ENCODE measurements around the gene CD2. TPM values are rescaled to one million over a fixed set of nuclear protein-coding genes. Genes with fewer than 3 reads are reported as not detected.

CD2 gene
- total RNA-seq, 1 donor from 2014 or later: 8.3 TPM

- Histone ChIP-seq H3K9me3 (no peaks in the 10 kb centered on the region), H3K4me1 (peaks cover 17% of the 10 kb centered on the region), H3K36me3 (no peaks in the 10 kb centered on the region), H3K4me3 (no peak overlapping the region), H3K27me3 (no peaks in the 10 kb centered on the region), H3K27ac (no peak overlapping the region)
- TF ChIP-seq POLR2A (IDR thresholded peaks at IDR 0.05) (no peak), CTCF (IDR thresholded peaks at IDR 0.05) (no peak), POLR2AphosphoS5 (IDR thresholded peaks at IDR 0.05; ENCODE audit: insufficient read depth in 1 of 2, low read depth in 1 of 2) (no peak)
- intact Hi-C loops (cut with DNase I): no loop called here
- DNase-seq (ENCODE audit: extremely low spot score in 2 of 2): peak in 1 of 2 donors; percentile 65
Measured at GRCh38 chr1:116710420-116711262, 43.6 kb upstream of the CD2 start.

GRCh38 chr1:116711263-116711840 is 42.9 kb upstream of the CD2 start:
- intact Hi-C loops (cut with DNase I): no loop called here
- Histone ChIP-seq H3K4me3 (no peak overlapping the region), H3K4me1 (peaks cover 17% of the 10 kb centered on the region), H3K9me3 (no peaks in the 10 kb centered on the region), H3K27me3 (no peaks in the 10 kb centered on the region), H3K27ac (no peak overlapping the region), H3K36me3 (no peaks in the 10 kb centered on the region)
- DNase-seq (ENCODE audit: extremely low spot score in 2 of 2): peak in 1 of 2 donors; percentile 64
- TF ChIP-seq POLR2AphosphoS5 (IDR thresholded peaks at IDR 0.05; ENCODE audit: insufficient read depth in 1 of 2, low read depth in 1 of 2) (no peak), CTCF (IDR thresholded peaks at IDR 0.05) (no peak), POLR2A (IDR thresholded peaks at IDR 0.05) (no peak)

- no peaks in the 10 kb centered on the region for H3K27me3 ChIP-seq
- H3K9me3 ChIP-seq: no peaks in the 10 kb centered on the region
- no peak overlapping the region for H3K27ac ChIP-seq
- no peaks in the 10 kb centered on the region for H3K36me3 ChIP-seq
- peak in 1 of 2 donors; percentile 60 for DNase-seq (ENCODE audit: extremely low spot score in 2 of 2)
- H3K4me3 ChIP-seq: no peak overlapping the region
- H3K4me1 ChIP-seq: peaks cover 17% of the 10 kb centered on the region
- TF ChIP-seq POLR2AphosphoS5 (IDR thresholded peaks at IDR 0.05; ENCODE audit: insufficient read depth in 1 of 2, low read depth in 1 of 2) (no peak), POLR2A (IDR thresholded peaks at IDR 0.05) (no peak), CTCF (IDR thresholded peaks at IDR 0.05) (no peak)
- intact Hi-C loops (cut with DNase I): no loop called here
Measured at GRCh38 chr1:116712510-116712909, 41.7 kb upstream of the CD2 start.

- no peaks in the 10 kb centered on the region for H3K27me3 ChIP-seq
- DNase-seq (ENCODE audit: extremely low spot score in 2 of 2): peak in 1 of 2 donors; percentile 56
- no peak overlapping the region for H3K4me3 ChIP-seq
- peaks cover 17% of the 10 kb centered on the region for H3K4me1 ChIP-seq
- intact Hi-C loops (cut with DNase I): no loop called here
- no peaks in the 10 kb centered on the region for H3K9me3 ChIP-seq
- no peak overlapping the region for H3K27ac ChIP-seq
- TF ChIP-seq POLR2A (IDR thresholded peaks at IDR 0.05) (no peak), CTCF (IDR thresholded peaks at IDR 0.05) (no peak), POLR2AphosphoS5 (IDR thresholded peaks at IDR 0.05; ENCODE audit: insufficient read depth in 1 of 2, low read depth in 1 of 2) (no peak)
- H3K36me3 ChIP-seq: no peaks in the 10 kb centered on the region
Measured at GRCh38 chr1:116713474-116713873, 40.8 kb upstream of the CD2 start.

- Histone ChIP-seq H3K27me3 (no peaks in the 10 kb centered on the region), H3K36me3 (no peaks in the 10 kb centered on the region), H3K9me3 (no peaks in the 10 kb centered on the region), H3K4me1 (peaks cover under 1% of the 10 kb centered on the region), H3K4me3 (no peak overlapping the region), H3K27ac (no peak overlapping the region)
- intact Hi-C loops (cut with DNase I): no loop called here
- no peak for DNase-seq (ENCODE audit: extremely low spot score in 2 of 2)
- TF ChIP-seq CTCF (IDR thresholded peaks at IDR 0.05): no peak
- no peak for TF ChIP-seq POLR2AphosphoS5 (IDR thresholded peaks at IDR 0.05; ENCODE audit: insufficient read depth in 1 of 2, low read depth in 1 of 2)
- no peak for TF ChIP-seq POLR2A (IDR thresholded peaks at IDR 0.05)
Measured at GRCh38 chr1:116716391-116716790, 37.8 kb upstream of the CD2 start.
